ENCODE results near the gene EEF2K.
"Not testable (repeated sequence)": the region's sequence is repeated elsewhere in the genome, so short reads cannot be mapped to it uniquely, and the experiment has no call there.

EEF2K gene

DNA sequence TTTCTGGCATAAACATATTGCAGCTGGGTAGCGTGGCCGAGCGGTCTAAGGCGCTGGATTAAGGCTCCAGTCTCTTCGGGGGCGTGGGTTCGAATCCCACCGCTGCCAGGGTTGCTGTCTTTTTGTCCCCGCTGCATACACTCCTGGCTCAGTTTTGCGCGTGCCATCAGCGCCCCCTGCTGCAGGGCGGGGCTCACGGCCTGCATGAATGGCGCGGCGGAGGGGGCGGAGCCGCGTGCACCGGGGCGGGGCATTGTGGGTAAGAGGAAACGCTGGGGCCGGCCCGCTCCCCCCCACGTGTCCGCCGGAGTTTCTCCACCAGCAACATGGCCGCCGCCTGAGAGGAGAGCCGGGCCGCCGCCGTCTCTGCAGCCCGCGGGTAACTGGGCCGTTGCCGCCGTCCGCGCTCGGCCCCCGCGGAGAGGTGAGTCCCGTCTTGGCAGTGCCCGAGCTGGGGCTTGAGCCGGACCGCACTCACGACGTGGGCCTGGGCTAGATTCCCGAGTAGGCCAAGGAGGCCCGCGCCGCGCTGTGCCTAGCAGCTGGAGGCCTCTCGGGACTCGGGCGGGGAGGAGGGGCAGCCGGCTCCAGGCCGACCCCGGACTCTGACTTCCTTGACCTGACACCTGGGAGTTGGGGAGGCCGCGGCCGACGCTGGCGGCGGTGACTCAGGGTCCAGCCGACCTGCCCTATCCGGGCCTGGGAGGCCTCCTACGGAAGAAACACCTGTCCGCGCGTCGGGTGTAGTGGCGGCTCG, 91.2 kb downstream of the EEF2K start, which contains the start of gene POLR3E:
POLR3E (plus strand) TSS at position 296 of the 757 bp plus-strand sequence. CDS start 5,560 bp downstream, outside the sequence.
- DNase-seq = peak; percentile 98

DNA sequence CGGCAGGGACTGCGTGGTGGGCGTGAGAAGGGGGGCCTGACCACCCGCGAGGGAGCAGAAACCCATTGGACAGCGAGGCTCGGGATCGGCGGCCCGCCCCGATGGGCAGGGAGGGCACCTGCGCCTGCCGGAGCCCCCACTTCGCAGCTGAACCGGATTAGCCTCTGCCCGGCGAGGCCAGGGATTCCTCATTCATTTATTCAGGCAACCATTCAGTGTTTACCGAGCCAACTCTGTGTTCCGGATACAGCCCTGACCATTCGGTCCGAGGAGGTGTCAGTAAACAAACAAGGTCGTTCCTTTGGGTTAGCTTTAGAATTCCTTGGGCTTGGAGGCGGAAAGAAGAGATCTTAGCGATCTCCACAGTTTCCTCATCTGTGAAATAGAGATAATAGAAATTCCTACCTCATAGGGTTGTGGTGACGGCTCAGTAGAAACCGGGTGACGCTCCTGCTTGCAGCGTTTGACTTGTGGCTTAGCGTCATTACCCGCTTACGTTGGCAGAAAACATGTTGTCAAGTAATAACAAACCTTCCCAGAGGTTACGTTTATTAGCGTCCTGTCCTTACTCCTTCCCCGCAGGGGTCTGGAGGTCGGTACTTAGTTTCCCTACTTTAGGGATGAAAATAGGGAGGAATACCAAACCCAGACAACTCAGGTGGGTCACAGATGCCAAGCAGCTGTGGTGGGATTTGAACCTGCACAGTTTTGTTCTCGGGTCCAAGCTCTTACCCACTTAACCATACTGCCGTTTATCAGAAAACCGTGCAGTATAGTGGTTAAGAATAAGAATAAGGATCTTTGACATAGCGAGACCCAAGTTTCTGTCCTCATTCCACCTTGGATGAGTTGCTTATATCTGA, 92.0 kb downstream of the EEF2K start:
- DNase-seq = peak; percentile 84

DNA sequence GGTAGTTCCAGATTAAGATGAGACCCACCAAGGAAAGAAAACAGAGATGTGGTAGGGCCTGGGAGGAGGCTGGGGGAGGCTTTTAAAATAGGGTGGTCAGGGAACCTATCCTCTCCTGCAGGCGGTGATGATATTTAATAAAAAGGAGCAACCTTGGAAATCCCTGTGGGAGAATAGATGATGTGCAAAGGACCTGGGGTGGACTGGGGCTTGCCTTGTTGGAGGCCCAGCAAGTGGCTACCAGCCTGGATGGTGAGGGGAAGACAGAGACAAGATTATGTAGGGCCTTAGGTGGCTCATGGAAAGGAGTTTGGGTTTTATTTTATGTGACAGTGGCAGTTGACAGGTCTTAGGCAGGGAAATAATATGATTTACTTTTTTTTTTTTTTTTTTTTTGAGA, 93.0 kb downstream of the EEF2K start:
- DNase-seq = no peak

DNA sequence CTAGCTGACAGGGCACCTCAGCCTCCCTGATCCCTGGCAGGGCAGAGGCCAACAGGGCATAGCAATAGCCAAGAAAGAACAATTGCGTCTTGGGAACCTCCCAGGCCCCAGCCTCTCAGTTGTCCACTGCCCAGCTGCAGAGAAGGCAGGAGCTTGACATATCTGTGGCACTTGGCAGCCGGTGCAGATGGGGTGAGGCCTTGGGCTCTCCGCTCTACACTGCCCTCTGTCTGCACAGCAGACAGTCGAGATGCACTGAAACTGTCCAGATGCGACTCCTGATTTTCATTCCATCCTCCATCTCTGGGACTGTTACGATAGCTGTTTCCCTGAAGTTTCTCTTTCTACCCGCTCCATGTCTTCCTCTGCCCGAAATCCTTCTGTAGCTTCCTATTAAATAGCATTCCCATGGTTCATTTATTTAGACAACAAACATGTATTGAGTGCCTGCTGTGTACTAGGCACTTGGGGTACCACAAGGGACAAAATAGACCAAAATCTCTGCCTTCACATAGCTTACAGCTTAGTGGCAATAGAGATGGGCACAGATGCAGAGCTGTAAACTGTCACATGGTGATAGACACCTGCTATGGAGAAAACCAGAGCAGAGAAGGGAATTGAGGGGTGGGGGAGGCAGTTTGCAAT, 94.5 kb downstream of the EEF2K start:
- DNase-seq = peak; percentile 56

- not testable (repeated sequence) for DNase-seq
Measured at GRCh38 chr16:22301423-22301822, 95.3 kb downstream of the EEF2K start.

DNA sequence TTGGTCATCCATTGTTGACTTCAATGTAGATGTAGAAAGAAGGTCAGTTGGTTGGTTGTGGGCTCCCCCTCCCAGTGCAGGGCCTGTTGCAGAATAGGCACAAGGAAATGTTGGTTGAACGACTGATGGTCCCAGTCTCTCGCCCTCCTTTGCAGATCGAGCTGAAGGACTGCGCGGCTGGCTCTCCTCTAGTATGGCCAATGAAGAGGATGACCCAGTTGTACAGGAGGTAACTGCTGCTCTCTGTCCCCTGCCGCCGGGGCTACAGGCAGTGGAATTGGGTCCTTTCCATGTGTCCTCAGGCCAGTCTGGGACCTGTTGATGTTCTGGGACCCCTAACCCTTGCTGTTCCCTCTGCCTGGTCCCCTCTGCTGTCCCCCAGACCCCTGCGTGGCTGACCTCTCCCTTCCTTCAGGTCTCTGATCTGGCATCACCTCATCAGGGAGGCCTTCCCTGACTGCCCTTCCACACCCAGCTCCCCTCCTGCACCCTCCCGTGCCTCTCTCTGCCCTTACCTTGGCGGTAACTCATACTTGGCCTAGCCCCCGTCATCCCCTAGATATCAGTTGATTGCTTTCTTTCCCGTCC, 96.8 kb downstream of the EEF2K start:
- no peak for DNase-seq

DNA sequence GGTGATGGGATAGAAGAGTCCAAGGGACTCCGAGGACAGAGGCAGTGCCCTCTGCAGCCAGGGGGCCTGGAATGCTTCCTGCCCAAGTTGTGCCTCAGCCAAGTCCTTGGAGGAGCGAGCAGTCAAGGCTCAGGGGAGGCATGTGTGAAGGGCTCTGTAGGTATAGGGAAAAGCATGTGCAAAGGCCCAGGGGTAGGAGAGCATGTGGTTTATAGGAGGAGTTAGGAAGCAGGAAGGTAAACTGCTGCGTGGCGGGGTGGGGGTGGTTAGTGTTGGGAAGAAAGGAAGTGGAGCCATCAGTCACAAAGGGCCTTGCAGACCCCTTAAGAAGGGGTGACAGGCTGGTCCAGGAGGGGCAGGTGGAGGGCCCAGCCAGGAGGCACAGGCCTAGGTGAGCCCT, 98.3 kb downstream of the EEF2K start:
- no peak for DNase-seq

DNA sequence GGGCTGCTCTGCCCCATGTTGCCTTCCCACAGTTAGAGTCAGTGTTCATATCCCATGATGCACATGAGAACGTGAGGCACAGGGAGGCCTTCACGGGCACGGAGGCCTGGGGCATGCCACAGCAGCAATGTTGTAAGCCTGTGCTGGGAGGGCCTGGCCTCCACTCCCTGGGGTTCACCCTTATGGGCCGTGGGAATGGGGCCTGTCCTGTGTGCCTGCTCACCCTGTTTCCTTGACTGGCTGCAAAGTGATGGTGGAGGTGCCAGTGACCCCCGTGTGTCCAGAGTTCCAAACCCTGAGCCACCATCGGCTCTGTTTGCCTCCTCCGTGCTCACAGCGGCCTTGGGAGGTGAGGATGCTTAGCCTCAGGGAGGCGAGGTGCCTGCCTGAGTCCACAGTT, 100.7 kb downstream of the EEF2K start:
- DNase-seq = no peak

DNA sequence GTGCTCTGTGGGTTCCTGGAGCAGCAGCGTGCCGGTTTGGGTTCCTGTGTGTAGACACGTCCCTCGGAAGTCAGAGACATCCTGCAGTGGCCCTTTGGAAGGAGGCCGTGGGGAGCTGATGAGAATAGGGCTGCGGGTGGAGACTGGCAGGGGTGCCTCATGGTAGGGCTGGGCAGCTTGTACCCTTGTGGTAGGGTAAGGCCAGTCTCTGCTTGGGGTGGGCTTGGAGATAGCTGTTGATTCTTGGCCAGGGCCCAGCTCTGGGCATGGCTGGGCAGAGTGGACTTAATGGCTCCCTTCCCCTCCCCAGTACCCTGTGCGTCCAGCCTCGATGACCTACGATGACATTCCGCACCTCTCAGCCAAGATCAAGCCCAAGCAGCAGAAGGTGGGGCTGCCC, 101.8 kb downstream of the EEF2K start:
- no peak for DNase-seq

DNA sequence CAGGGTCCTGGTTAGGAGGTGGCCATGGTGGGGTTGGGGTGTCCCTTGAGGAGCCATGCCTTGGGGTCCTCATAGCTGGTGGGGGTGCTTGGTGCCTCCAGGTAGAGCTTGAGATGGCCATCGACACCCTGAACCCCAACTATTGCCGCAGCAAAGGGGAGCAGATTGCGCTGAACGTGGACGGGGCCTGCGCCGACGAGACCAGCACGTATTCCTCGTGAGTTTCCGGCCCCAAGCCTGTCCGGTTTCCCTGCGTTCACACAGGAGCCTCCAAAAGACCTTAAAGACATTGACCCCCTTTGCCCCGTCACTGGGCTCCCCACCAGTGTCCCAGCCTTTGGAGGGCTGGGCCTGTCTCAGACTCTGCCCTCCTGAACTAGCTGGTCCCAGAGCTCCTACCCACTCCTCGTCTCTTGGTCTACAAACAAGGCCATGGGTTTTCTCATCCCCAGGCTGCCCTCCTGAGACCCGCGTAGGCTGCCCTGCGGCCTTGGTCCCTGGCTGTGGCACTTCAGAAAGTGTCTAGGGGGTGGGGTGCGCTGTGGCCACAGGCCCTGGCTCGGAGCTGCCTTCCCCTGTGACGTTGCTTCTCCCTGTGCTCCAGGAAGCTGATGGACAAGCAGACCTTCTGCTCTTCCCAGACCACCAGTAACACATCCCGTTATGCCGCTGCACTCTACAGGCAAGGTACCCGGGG, 102.9 kb downstream of the EEF2K start:
- no peak for DNase-seq

DNA sequence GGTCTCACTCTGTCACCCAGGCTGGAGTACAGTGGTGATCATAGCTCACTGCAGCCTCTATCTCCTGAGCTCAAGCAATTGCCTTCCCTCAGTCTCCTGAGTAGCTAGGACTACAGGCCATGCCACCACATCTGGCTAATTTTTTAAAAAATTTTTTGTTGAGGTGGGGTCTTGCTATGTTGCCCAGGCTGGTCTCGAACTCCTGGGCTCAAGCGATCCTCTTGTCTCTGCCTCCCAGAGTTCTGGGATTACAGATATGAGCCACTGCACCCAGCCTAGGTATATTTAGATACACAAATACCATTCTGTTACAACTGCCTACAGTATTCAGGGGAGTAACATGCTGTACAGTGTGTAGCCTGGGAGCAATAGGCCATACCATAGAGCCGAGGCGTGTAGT, 105.4 kb downstream of the EEF2K start:
- no peak for DNase-seq

GRCh38 chr16:22312897-22313781, 107.1 kb downstream of the EEF2K start:
- no peak for DNase-seq

DNA sequence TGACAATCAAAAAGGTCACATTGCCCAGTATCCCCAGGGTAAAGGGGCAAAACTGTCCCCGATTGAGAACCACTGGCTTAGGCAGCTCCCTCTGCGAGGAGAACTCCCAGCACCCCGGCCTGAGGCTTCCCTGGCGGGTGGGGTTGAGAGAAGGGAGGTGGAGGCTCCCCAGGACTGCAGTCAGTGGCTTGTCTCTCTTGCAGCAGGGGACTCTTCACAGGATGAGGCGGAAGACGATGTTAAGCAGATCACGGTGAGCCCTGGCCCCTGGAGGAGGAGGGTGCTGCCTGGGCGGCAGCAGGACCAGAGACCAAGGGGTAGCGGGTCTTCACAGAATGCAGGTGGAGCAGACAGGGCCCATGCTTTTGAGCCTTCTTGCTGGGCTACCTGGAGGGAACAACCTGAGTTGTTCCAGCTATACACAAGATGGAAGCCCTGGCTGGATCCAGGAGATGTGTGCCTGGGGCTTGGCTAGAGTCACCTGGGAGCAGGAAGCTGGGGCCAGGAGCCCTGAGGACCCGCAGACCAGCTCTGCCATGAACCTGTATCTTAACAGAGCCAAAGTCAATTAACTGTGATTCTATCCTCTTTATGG, 107.9 kb downstream of the EEF2K start:
- DNase-seq = no peak

- DNase-seq = no peak
Measured at GRCh38 chr16:22314661-22315626, 108.9 kb downstream of the EEF2K start.

GRCh38 chr16:22315979-22316378, 109.9 kb downstream of the EEF2K start:
- no peak for DNase-seq

DNA sequence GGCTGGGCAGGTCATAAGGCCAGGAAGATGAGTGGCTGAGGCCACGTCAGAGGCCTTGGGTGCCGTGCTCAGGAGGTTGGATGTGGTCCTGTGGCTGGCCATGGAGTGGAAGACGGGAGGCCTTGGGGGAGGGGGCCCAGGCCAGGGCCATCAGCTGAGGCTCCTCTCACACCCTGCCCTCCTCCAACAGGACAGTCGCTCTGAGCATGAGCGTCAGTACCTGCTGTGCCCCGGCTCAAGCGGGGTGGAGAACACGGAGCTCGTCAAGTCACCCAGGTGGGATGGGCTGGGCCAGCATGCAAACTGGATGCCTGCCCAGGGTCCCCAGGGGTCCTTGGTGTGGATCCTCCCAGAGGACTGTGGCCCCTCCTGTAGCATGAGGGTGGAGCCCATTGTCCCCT, 110.3 kb downstream of the EEF2K start:
- DNase-seq = no peak

DNA sequence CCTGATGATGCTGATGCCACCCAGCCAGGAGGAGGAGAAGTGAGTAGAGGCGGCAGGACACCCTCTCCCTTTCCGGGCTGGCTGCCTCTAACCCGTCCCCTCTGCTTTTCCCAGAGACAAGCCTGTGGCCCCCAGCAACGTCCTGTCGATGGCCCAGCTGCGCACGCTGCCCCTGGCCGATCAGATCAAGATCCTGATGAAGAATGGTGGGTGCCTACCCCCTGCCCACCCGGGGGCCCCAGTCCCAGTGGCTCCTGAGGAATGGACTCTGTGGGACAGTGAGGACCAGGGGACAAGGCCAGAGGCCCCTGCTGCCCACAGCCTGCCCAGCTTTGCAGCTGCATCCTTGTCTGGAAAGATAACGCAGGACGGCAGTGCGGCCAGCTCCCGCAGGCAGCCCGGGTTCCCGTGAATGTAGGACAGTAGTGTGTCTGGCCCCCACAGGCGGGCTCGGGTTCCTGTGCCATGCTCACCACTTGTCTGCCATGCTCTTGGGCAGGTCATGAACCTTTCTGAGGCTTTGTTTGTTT, 111.0 kb downstream of the EEF2K start:
- no peak for DNase-seq

DNA sequence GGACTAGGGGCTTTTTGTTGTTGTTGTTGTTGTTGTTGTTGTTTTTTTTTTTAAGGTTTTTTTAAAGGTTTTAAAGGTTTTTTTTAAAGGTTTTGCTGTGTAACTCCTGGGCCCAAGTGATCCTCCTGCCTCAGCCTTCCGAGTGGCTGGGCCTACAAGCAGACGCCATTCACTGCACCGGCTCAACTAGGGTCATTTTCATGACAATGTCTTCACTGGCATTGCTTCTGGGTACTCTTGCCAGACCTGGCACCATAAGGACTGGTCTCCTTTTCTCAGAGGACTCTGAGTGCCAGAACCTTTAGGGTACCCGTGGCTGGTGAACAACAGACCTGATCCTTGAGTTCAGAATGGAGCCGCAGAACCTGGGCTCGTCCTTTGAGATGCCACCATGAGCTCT, 111.5 kb downstream of the EEF2K start:
- DNase-seq = no peak

DNA sequence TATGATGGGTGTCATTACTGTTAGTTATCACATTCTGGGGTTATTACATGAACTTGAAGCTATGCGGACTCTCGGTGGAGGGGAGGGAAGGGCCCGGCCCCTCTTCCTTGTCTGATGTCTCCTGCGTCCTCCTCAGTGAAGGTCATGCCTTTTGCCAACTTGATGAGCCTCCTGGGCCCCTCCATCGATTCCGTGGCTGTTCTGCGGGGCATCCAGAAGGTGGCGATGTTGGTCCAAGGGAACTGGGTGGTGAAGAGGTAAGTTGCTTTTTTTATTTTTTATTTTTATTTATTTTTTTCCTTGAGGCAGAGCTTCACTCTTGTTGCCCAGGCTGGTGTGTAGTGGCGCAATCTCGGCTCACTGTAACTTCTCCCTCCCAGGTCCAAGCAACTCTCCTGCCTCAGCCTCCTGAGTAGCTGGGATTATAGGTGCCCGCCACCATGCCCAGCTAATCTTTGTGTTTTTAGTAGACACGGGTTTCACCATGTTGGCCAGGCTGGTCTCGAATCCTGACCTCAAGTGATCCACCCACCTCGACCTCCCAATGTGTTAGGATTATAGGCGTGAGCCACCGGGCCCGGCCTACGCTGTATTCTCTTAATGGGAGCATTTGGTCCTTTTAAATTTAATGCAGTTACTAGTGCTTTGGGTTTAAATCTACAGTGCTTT, 112.7 kb downstream of the EEF2K start:
- peak; percentile 9 for DNase-seq

Data from NCI-H510A treated with DMSO at 0.1 percent for 48 hours (cell line).